Measurements from ENCODE around the gene TFEB.

TFEB gene

GRCh38 chr6:41724586-41725501 is 10.6 kb downstream of the TFEB start:
- H3K27ac Mint-ChIP-seq, result no peak overlapping the region
- H3K4me3 Mint-ChIP-seq, result no peak overlapping the region
- no peaks in the 10 kb centered on the region for H3K9me3 Mint-ChIP-seq
- no peaks in the 10 kb centered on the region for H3K36me3 Mint-ChIP-seq (ENCODE audit: low read depth)
- peaks cover 7% of the 10 kb centered on the region for H3K4me1 Mint-ChIP-seq (ENCODE audit: low read depth)
- H3K27me3 Mint-ChIP-seq (ENCODE audit: low read depth), result no peaks in the 10 kb centered on the region

GRCh38 chr6:41724228-41724580 is 11.2 kb downstream of the TFEB start:
- no peaks in the 10 kb centered on the region for H3K27me3 Mint-ChIP-seq (ENCODE audit: low read depth)
- H3K4me3 Mint-ChIP-seq, result no peak overlapping the region
- H3K9me3 Mint-ChIP-seq, result no peaks in the 10 kb centered on the region
- H3K36me3 Mint-ChIP-seq (ENCODE audit: low read depth), result no peaks in the 10 kb centered on the region
- no peak overlapping the region for H3K27ac Mint-ChIP-seq
- H3K4me1 Mint-ChIP-seq (ENCODE audit: low read depth), result peaks cover 7% of the 10 kb centered on the region

- Mint-ChIP-seq H3K27ac (no peak overlapping the region), H3K4me1 (ENCODE audit: low read depth) (peaks cover 7% of the 10 kb centered on the region), H3K27me3 (ENCODE audit: low read depth) (no peaks in the 10 kb centered on the region), H3K9me3 (no peaks in the 10 kb centered on the region), H3K4me3 (no peak overlapping the region), H3K36me3 (ENCODE audit: low read depth) (no peaks in the 10 kb centered on the region)
Measured at GRCh38 chr6:41723530-41724227, 11.7 kb downstream of the TFEB start.

- Mint-ChIP-seq H3K36me3 (ENCODE audit: low read depth) (no peaks in the 10 kb centered on the region), H3K27ac (no peak overlapping the region), H3K27me3 (ENCODE audit: low read depth) (no peaks in the 10 kb centered on the region), H3K9me3 (no peaks in the 10 kb centered on the region), H3K4me1 (ENCODE audit: low read depth) (peaks cover 7% of the 10 kb centered on the region), H3K4me3 (no peak overlapping the region)
Measured at GRCh38 chr6:41722969-41723529, 12.4 kb downstream of the TFEB start.

GRCh38 chr6:41721414-41721813 is 14.0 kb downstream of the TFEB start:
- Mint-ChIP-seq H3K36me3 (ENCODE audit: low read depth) (no peaks in the 10 kb centered on the region), H3K4me1 (ENCODE audit: low read depth) (peaks cover 2% of the 10 kb centered on the region), H3K27ac (no peak overlapping the region), H3K4me3 (no peak overlapping the region), H3K27me3 (ENCODE audit: low read depth) (no peaks in the 10 kb centered on the region), H3K9me3 (no peaks in the 10 kb centered on the region)

- Mint-ChIP-seq H3K9me3 (no peaks in the 10 kb centered on the region), H3K27me3 (ENCODE audit: low read depth) (no peaks in the 10 kb centered on the region), H3K4me1 (ENCODE audit: low read depth) (peaks cover 6% of the 10 kb centered on the region), H3K4me3 (no peak overlapping the region), H3K36me3 (ENCODE audit: low read depth) (no peaks in the 10 kb centered on the region), H3K27ac (no peak overlapping the region)
Measured at GRCh38 chr6:41720783-41721182, 14.6 kb downstream of the TFEB start.

- Mint-ChIP-seq H3K4me1 (ENCODE audit: low read depth) (peaks cover 8% of the 10 kb centered on the region), H3K27ac (no peak overlapping the region), H3K36me3 (ENCODE audit: low read depth) (no peaks in the 10 kb centered on the region)
Measured at GRCh38 chr6:41720262-41720620, 15.2 kb downstream of the TFEB start.

GRCh38 chr6:41719436-41720261 is 15.8 kb downstream of the TFEB start:
- H3K36me3 Mint-ChIP-seq (ENCODE audit: low read depth), result no peaks in the 10 kb centered on the region
- H3K4me3 Mint-ChIP-seq, result no peak overlapping the region
- no peaks in the 10 kb centered on the region for H3K27me3 Mint-ChIP-seq (ENCODE audit: low read depth)
- H3K9me3 Mint-ChIP-seq, result no peaks in the 10 kb centered on the region
- H3K27ac Mint-ChIP-seq, result no peak overlapping the region
- peaks cover 8% of the 10 kb centered on the region for H3K4me1 Mint-ChIP-seq (ENCODE audit: low read depth)

More at GRCh38 chr6:41720262-41720620, 15.2 kb downstream of the TFEB start:
- H3K4me3 Mint-ChIP-seq, result no peak overlapping the region
- no peaks in the 10 kb centered on the region for H3K9me3 Mint-ChIP-seq
- no peaks in the 10 kb centered on the region for H3K27me3 Mint-ChIP-seq (ENCODE audit: low read depth)

- no peaks in the 10 kb centered on the region for H3K9me3 Mint-ChIP-seq
- H3K36me3 Mint-ChIP-seq (ENCODE audit: low read depth), result no peaks in the 10 kb centered on the region
- no peak overlapping the region for H3K27ac Mint-ChIP-seq
- no peak overlapping the region for H3K4me3 Mint-ChIP-seq
- H3K27me3 Mint-ChIP-seq (ENCODE audit: low read depth), result no peaks in the 10 kb centered on the region
- H3K4me1 Mint-ChIP-seq (ENCODE audit: low read depth), result peaks cover 10% of the 10 kb centered on the region
Measured at GRCh38 chr6:41718828-41719227, 16.6 kb downstream of the TFEB start.

- no peak overlapping the region for H3K27ac Mint-ChIP-seq
- H3K4me1 Mint-ChIP-seq (ENCODE audit: low read depth), result peaks cover 9% of the 10 kb centered on the region
- H3K36me3 Mint-ChIP-seq (ENCODE audit: low read depth), result no peaks in the 10 kb centered on the region
- H3K27me3 Mint-ChIP-seq (ENCODE audit: low read depth), result no peaks in the 10 kb centered on the region
- no peak overlapping the region for H3K4me3 Mint-ChIP-seq
- no peaks in the 10 kb centered on the region for H3K9me3 Mint-ChIP-seq
Measured at GRCh38 chr6:41717392-41717736, 18.0 kb downstream of the TFEB start.

- no peak overlapping the region for H3K27ac Mint-ChIP-seq
- no peaks in the 10 kb centered on the region for H3K9me3 Mint-ChIP-seq
- H3K4me1 Mint-ChIP-seq (ENCODE audit: low read depth), result peaks cover 9% of the 10 kb centered on the region
- no peaks in the 10 kb centered on the region for H3K36me3 Mint-ChIP-seq (ENCODE audit: low read depth)
- H3K4me3 Mint-ChIP-seq, result no peak overlapping the region
- no peaks in the 10 kb centered on the region for H3K27me3 Mint-ChIP-seq (ENCODE audit: low read depth)
Measured at GRCh38 chr6:41716516-41717391, 18.7 kb downstream of the TFEB start.

- peaks cover 9% of the 10 kb centered on the region for H3K4me1 Mint-ChIP-seq (ENCODE audit: low read depth)
- H3K36me3 Mint-ChIP-seq (ENCODE audit: low read depth), result no peaks in the 10 kb centered on the region
- H3K27me3 Mint-ChIP-seq (ENCODE audit: low read depth), result no peaks in the 10 kb centered on the region
- H3K27ac Mint-ChIP-seq, result no peak overlapping the region
- H3K4me3 Mint-ChIP-seq, result no peak overlapping the region
- no peaks in the 10 kb centered on the region for H3K9me3 Mint-ChIP-seq
Measured at GRCh38 chr6:41715795-41716515, 19.5 kb downstream of the TFEB start.

- Mint-ChIP-seq H3K9me3 (no peaks in the 10 kb centered on the region), H3K27ac (no peak overlapping the region)
Measured at GRCh38 chr6:41714556-41715273, 20.7 kb downstream of the TFEB start.

More at GRCh38 chr6:41714556-41715273, 20.7 kb downstream of the TFEB start:
- peaks cover 9% of the 10 kb centered on the region for H3K4me1 Mint-ChIP-seq (ENCODE audit: low read depth)
- no peaks in the 10 kb centered on the region for H3K27me3 Mint-ChIP-seq (ENCODE audit: low read depth)
- H3K4me3 Mint-ChIP-seq, result no peak overlapping the region
- no peaks in the 10 kb centered on the region for H3K36me3 Mint-ChIP-seq (ENCODE audit: low read depth)
